ENCODE measurements around the gene ABHD1.
A peak's percentile ranks its signal among the peaks of the same experiment; 100 is the strongest.
"Not testable (repeated sequence)": the region's sequence is repeated elsewhere in the genome, so short reads cannot be mapped to it uniquely, and the experiment has no call there.

The ABHD1 gene

GRCh38 chr2:27123302-27124150 is at the start of gene ABHD1:
ABHD1 (plus strand) TSS chr2:27123815; CDS start chr2:27123949, 134 bp downstream.
- peak; percentile 35 to 38 for DNase-seq (ENCODE audit: low read depth in 2 of 2)

- DNase-seq (ENCODE audit: low read depth in 2 of 2) = peak in 1 of 2 donors; percentile 21
Observed at GRCh38 chr2:27074738-27075565, 48.7 kb upstream of the ABHD1 start.

- DNase-seq (ENCODE audit: low read depth in 2 of 2) = not testable (repeated sequence)
Observed at GRCh38 chr2:27075566-27075871, 48.1 kb upstream of the ABHD1 start.

GRCh38 chr2:27076323-27076722 is 47.3 kb upstream of the ABHD1 start:
- no peak for DNase-seq (ENCODE audit: low read depth in 2 of 2)

- no peak for DNase-seq (ENCODE audit: low read depth in 2 of 2)
Observed at GRCh38 chr2:27077231-27077630, 46.4 kb upstream of the ABHD1 start.

GRCh38 chr2:27078267-27079194 is 45.1 kb upstream of the ABHD1 start, which contains the start of gene EMILIN1:
EMILIN1 (plus strand) TSS chr2:27078615; CDS start chr2:27079066, 451 bp downstream.
- DNase-seq (ENCODE audit: low read depth in 2 of 2) = no peak

- DNase-seq (ENCODE audit: low read depth in 2 of 2) = no peak
Observed at GRCh38 chr2:27079233-27080139, 44.1 kb upstream of the ABHD1 start.

GRCh38 chr2:27080140-27080469 is 43.5 kb upstream of the ABHD1 start:
- DNase-seq (ENCODE audit: low read depth in 2 of 2) = no peak

GRCh38 chr2:27080603-27080936 is 43.0 kb upstream of the ABHD1 start:
- no peak for DNase-seq (ENCODE audit: low read depth in 2 of 2)

GRCh38 chr2:27081984-27082772 is 41.4 kb upstream of the ABHD1 start:
- DNase-seq (ENCODE audit: low read depth in 2 of 2) = no peak

GRCh38 chr2:27082773-27083409 is 40.7 kb upstream of the ABHD1 start:
- no peak for DNase-seq (ENCODE audit: low read depth in 2 of 2)

- no peak for DNase-seq (ENCODE audit: low read depth in 2 of 2)
Observed at GRCh38 chr2:27083410-27084296, 40.0 kb upstream of the ABHD1 start.

GRCh38 chr2:27084297-27085061 is 39.1 kb upstream of the ABHD1 start:
- DNase-seq (ENCODE audit: low read depth in 2 of 2) = no peak

GRCh38 chr2:27085062-27085672 is 38.4 kb upstream of the ABHD1 start:
- DNase-seq (ENCODE audit: low read depth in 2 of 2) = no peak

- DNase-seq (ENCODE audit: low read depth in 2 of 2) = peak; percentile 18 to 26
Observed at GRCh38 chr2:27085673-27086089, 37.9 kb upstream of the ABHD1 start.

GRCh38 chr2:27086090-27086723 is 37.4 kb upstream of the ABHD1 start:
- peak; percentile 97 for DNase-seq (ENCODE audit: low read depth in 2 of 2)
